ENCODE results near the gene RLF. TPM values are rescaled to one million over a fixed set of nuclear protein-coding genes. Genes with fewer than 3 reads are reported as not detected.

Gene RLF
- total RNA-seq, 2 experiments from 2014 or later = 42.7 to 44.8 TPM

- POLR2A ChIA-PET = no interaction called here
- peaks cover 69% of the 10 kb centered on the region for H3K36me3 Mint-ChIP-seq (ENCODE audit: low read depth)
Observed at GRCh38 chr1:40268211-40268610, 107.0 kb downstream of the RLF start.

GRCh38 chr1:40270152-40270834, 109.1 kb downstream of the RLF start:
- ChIA-PET POLR2A (no interaction called here), CTCF (no interaction called here)
- peaks cover 73% of the 10 kb centered on the region for H3K36me3 ChIP-seq (ENCODE audit: insufficient read depth, low read length)
- ATAC-seq (ENCODE audit: poor library complexity) (no peak), DNase-seq (no peak)
- intact Hi-C loops (cut with DNase I, micrococcal nuclease) = no loop called here
- peaks cover 73% of the 10 kb centered on the region for H3K36me3 Mint-ChIP-seq (ENCODE audit: low read depth)
- H3K27ac ChIP-seq (ENCODE audit: low read depth in 1 of 2, low read length in 2 of 2) = no peak overlapping the region
- no peak for TF ChIP-seq CTCF (IDR thresholded peaks at IDR 0.05)
- H3K27me3 Mint-ChIP-seq = no peaks in the 10 kb centered on the region
- no peak overlapping the region for H3K27ac Mint-ChIP-seq
- H3K9me3 Mint-ChIP-seq = no peaks in the 10 kb centered on the region
- no peaks in the 10 kb centered on the region for H3K4me1 Mint-ChIP-seq (ENCODE audit: low read depth)
- H3K27me3 ChIP-seq (ENCODE audit: control insufficient read depth in 1 of 2, insufficient read depth in 2 of 2, low read length in 2 of 2) = no peaks in the 10 kb centered on the region
- H3K4me3 ChIP-seq (ENCODE audit: low read length) = no peak overlapping the region
- H3K9me3 ChIP-seq (ENCODE audit: control insufficient read depth in 1 of 2, insufficient read depth in 1 of 2, low read length in 2 of 2) = no peaks in the 10 kb centered on the region
- no peaks in the 10 kb centered on the region for H3K4me1 ChIP-seq (ENCODE audit: insufficient read depth, low read length)
- no peak overlapping the region for H3K4me3 Mint-ChIP-seq

More at GRCh38 chr1:40268211-40268610, 107.0 kb downstream of the RLF start:
- DNase-seq (no peak), ATAC-seq (ENCODE audit: poor library complexity) (no peak)
- H3K4me1 Mint-ChIP-seq (ENCODE audit: low read depth) = peaks cover 5% of the 10 kb centered on the region
- Histone ChIP-seq H3K36me3 (ENCODE audit: insufficient read depth, low read length) (peaks cover 80% of the 10 kb centered on the region), H3K27ac (ENCODE audit: low read depth in 1 of 2, low read length in 2 of 2) (no peak overlapping the region), H3K9me3 (ENCODE audit: control insufficient read depth in 1 of 2, insufficient read depth in 1 of 2, low read length in 2 of 2) (no peaks in the 10 kb centered on the region), H3K27me3 (ENCODE audit: control insufficient read depth in 1 of 2, insufficient read depth in 2 of 2, low read length in 2 of 2) (no peaks in the 10 kb centered on the region), H3K4me1 (ENCODE audit: insufficient read depth, low read length) (peaks cover 5% of the 10 kb centered on the region), H3K4me3 (ENCODE audit: low read length) (no peak overlapping the region)
- no peaks in the 10 kb centered on the region for H3K9me3 Mint-ChIP-seq
- no peak overlapping the region for H3K27ac Mint-ChIP-seq
- no peaks in the 10 kb centered on the region for H3K27me3 Mint-ChIP-seq
- intact Hi-C loops (cut with DNase I, micrococcal nuclease) = no loop called here
- CTCF ChIA-PET = no interaction called here
- no peak for TF ChIP-seq CTCF (IDR thresholded peaks at IDR 0.05)
- no peak overlapping the region for H3K4me3 Mint-ChIP-seq

- TF ChIP-seq CTCF (IDR thresholded peaks at IDR 0.05) = no peak
- CTCF ChIA-PET = no interaction called here
- POLR2A ChIA-PET = no interaction called here
- Mint-ChIP-seq H3K36me3 (ENCODE audit: low read depth) (peaks cover 73% of the 10 kb centered on the region), H3K9me3 (no peaks in the 10 kb centered on the region), H3K4me3 (no peak overlapping the region), H3K27ac (no peak overlapping the region), H3K27me3 (no peaks in the 10 kb centered on the region), H3K4me1 (ENCODE audit: low read depth) (no peaks in the 10 kb centered on the region)
- ATAC-seq (ENCODE audit: poor library complexity) (no peak), DNase-seq (no peak)
- H3K36me3 ChIP-seq (ENCODE audit: insufficient read depth, low read length) = peaks cover 61% of the 10 kb centered on the region
- intact Hi-C loops (cut with DNase I, micrococcal nuclease) = no loop called here
- no peak overlapping the region for H3K27ac ChIP-seq (ENCODE audit: low read depth in 1 of 2, low read length in 2 of 2)
- no peaks in the 10 kb centered on the region for H3K4me1 ChIP-seq (ENCODE audit: insufficient read depth, low read length)
- H3K4me3 ChIP-seq (ENCODE audit: low read length) = no peak overlapping the region
- no peaks in the 10 kb centered on the region for H3K9me3 ChIP-seq (ENCODE audit: control insufficient read depth in 1 of 2, insufficient read depth in 1 of 2, low read length in 2 of 2)
- H3K27me3 ChIP-seq (ENCODE audit: control insufficient read depth in 1 of 2, insufficient read depth in 2 of 2, low read length in 2 of 2) = no peaks in the 10 kb centered on the region
Observed at GRCh38 chr1:40272653-40273213, 111.5 kb downstream of the RLF start.

Data from CD4-positive, alpha-beta T cell (primary cell).